Prostate gland (tissue), 2 donors: ENCODE data around the gene AARS2. TPM values are rescaled to one million over a fixed set of nuclear protein-coding genes. Genes with fewer than 3 reads are reported as not detected.
A peak's percentile ranks its signal among the peaks of the same experiment; 100 is the strongest.

ENCODE experiments used
- DNase-seq: peaks from one replicate; pipeline ENCODE4 v3.0.0-alpha.2; 2019; ENCODE audit warnings: low spot score
- H3K27ac ChIP-seq, 2 donors: fragments of 200-600 bp; sonication (generic); 2 replicates each; pipeline ENCODE4 v1.5.1; 2017 to 2019
- H3K27me3 ChIP-seq: fragments of 200-600 bp; sonication (generic); replicated peaks from 2 replicates; pipeline ENCODE4 v1.5.1; 2019; ENCODE audit not compliant: insufficient read depth
- H3K36me3 ChIP-seq, 2 donors: fragments of 200-600 bp; sonication (generic); 1 replicate in 1 of 2; 2 replicates in 1 of 2; pipeline versions ENCODE4 v1.5.1 to v1.8.1; 2017 to 2019
- H3K4me1 ChIP-seq: fragments of 200-600 bp; sonication (generic); replicated peaks from 2 replicates; pipeline ENCODE4 v1.5.1; 2019
- H3K4me3 ChIP-seq, 2 donors: fragments of 200-600 bp; sonication (generic); 2 replicates each; pipeline ENCODE4 v1.5.1; 2017 to 2019
- H3K9me3 ChIP-seq: fragments of 200-600 bp; sonication (generic); 2 replicates; pipeline ENCODE4 v1.5.1; 2017
- POLR2A ChIP-seq: fragments of 450-650 bp; IDR thresholded peaks from one replicate; pipeline ENCODE4 v1.6.1; 2016; ENCODE audit warnings: antibody characterized with exemption, mild to moderate bottlenecking
- POLR2AphosphoS5 ChIP-seq: sonication (generic); formaldehyde crosslinking; IDR thresholded peaks from one replicate; pipeline ENCODE4 v1.6.1; 2017; ENCODE audit warnings: antibody characterized with exemption
- WGBS: methylation state at CpG from one replicate; pipeline ENCODE4 v1.1.5; 2018; 5-methylcytosine and 5-hydroxymethylcytosine counted together
- intact Hi-C: fragments of 100-400 bp; cut with DNase I; formaldehyde crosslinking; loops from one replicate; pipeline ENCODE4 v1.14.2; 2022
- total RNA-seq, 2 donors: library from RNA; depleted of rRNA; stranded (reverse); fragments of >200 nt; gene quantifications; one replicate each; pipeline ENCODE4 v1.1.0, GENCODE V29; 2016
- TF ChIP-seq, protein P1 (sequence below), 4 experiments: fragments of 200-600 bp in 2 of 4; fragments of 450-650 bp in 2 of 4; sonication (generic) in 2 of 4; IDR thresholded peaks; 1 replicate in 3 of 4; 2 replicates in 1 of 4; pipeline ENCODE4 v1.5.1; 2016 to 2019; ENCODE audit warnings: antibody characterized with exemption in 4 of 4, mild to moderate bottlenecking in 2 of 4, moderate library complexity in 2 of 4

The AARS2 gene
- total RNA-seq, 2 donors from 2014 or later: 17.4 to 19.4 TPM

DNA sequence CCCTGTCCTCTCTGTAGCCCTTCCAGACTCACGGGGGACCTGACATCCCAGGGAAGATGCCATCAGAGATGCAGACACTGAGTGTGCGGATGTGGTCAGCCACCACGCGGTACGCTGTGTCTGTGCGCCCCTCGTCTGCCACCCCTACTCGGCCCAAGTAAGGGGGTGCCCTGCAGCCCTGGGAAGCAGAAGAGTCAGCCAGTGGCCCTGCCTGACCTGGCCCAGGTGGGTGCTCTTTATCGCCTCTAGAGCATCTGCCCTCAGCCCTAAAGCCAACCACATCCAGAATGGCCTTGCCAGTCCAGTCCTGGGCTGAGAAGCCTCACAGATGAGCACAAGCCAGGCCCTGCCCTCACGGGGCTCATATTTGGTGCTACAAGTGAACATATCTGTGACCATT lies 5.9 kb downstream of the AARS2 start:
- no peak for DNase-seq
- peaks cover 3% of the 10 kb centered on the region for H3K4me1 ChIP-seq
- no peak overlapping the region for H3K27ac ChIP-seq
- no peaks in the 10 kb centered on the region for H3K9me3 ChIP-seq
- no peak overlapping the region for H3K4me3 ChIP-seq
- 95% methylated on average over 10 of the region's 10 CpGs for WGBS
- peaks cover 14 to 15% of the 10 kb centered on the region in 2 donors for H3K36me3 ChIP-seq
- no peaks in the 10 kb centered on the region for H3K27me3 ChIP-seq
- intact Hi-C loops: loop anchor here (5.0 kb wide), 1 partner anchor 40 kb away; the partner anchor contains the start of gene NFKBIE
- TF ChIP-seq POLR2AphosphoS5 (no peak), POLR2A (no peak)
- TF ChIP-seq, protein P1, sequence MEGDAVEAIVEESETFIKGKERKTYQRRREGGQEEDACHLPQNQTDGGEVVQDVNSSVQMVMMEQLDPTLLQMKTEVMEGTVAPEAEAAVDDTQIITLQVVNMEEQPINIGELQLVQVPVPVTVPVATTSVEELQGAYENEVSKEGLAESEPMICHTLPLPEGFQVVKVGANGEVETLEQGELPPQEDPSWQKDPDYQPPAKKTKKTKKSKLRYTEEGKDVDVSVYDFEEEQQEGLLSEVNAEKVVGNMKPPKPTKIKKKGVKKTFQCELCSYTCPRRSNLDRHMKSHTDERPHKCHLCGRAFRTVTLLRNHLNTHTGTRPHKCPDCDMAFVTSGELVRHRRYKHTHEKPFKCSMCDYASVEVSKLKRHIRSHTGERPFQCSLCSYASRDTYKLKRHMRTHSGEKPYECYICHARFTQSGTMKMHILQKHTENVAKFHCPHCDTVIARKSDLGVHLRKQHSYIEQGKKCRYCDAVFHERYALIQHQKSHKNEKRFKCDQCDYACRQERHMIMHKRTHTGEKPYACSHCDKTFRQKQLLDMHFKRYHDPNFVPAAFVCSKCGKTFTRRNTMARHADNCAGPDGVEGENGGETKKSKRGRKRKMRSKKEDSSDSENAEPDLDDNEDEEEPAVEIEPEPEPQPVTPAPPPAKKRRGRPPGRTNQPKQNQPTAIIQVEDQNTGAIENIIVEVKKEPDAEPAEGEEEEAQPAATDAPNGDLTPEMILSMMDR (IDR thresholded peaks at IDR 0.05): no peak

DNA sequence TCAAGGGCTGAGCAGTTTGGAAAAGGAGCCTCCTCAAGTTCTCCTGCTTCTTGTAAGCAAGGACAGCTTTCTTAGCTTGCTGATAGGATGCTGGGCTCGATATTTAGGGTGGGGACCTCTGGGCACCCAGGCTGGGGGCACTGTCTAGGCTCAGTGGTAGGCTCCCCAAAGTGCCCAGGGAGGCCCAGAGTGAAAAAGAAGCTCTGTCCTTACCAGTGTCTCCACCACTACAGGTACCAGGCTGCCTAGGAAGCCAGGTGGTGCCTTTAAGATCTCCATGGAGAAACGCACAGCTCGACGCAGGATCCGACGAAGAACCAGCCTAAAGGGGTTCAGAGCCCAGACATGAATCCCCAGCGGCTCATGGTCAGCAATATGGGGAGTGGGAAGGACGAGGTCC lies 6.4 kb downstream of the AARS2 start:
- no peak for DNase-seq
- TF ChIP-seq POLR2AphosphoS5: no peak
- TF ChIP-seq, protein P1 (IDR thresholded peaks at IDR 0.05): no peak
- Histone ChIP-seq H3K36me3 (peaks cover 14 to 20% of the 10 kb centered on the region in 2 donors), H3K4me3 (no peak overlapping the region), H3K27ac (no peak overlapping the region), H3K9me3 (no peaks in the 10 kb centered on the region), H3K4me1 (no peaks in the 10 kb centered on the region), H3K27me3 (no peaks in the 10 kb centered on the region)
- intact Hi-C loops: loop anchor here (5.0 kb wide), 1 partner anchor 39 kb away; the partner anchor contains the start of gene NFKBIE
- WGBS: 87% methylated on average over 8 of the region's 8 CpGs

DNA sequence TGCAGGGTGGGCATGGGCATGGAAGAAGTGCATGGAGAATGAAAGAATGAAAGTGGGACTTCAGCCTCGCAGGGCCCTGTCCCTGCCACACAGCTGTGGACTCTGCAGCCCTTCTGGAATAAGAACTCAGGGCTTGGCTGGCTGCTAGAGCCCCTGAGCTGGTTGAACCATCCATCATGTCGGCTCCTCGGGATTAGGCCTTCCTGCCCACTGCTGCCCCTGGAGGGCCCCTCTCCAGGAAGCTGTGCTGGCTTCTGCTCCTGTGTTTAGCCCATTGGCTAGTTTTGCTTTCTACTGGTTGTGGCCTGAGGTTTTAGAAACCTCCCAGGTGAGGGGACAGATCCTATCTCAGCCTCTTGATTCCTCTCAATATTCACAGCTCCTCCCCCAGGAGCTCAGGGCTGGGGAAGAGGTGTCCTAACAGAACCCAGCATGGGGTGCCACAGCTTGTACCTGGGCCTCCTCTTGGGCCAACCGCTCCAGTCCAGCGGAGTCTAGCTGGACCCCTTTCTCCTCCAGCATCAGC lies 7.9 kb downstream of the AARS2 start:
- Histone ChIP-seq H3K36me3 (peaks cover 13 to 20% of the 10 kb centered on the region in 2 donors), H3K4me1 (no peaks in the 10 kb centered on the region), H3K4me3 (no peak overlapping the region), H3K27me3 (no peaks in the 10 kb centered on the region), H3K9me3 (no peaks in the 10 kb centered on the region), H3K27ac (no peak overlapping the region)
- intact Hi-C loops: loop anchor here (5.0 kb wide), 1 partner anchor 38 kb away; the partner anchor contains the start of gene NFKBIE
- TF ChIP-seq POLR2AphosphoS5 (no peak), POLR2A (no peak)
- TF ChIP-seq, protein P1 (IDR thresholded peaks at IDR 0.05): no peak
- no peak for DNase-seq
- WGBS: 93% methylated on average over 3 of the region's 5 CpGs

DNA sequence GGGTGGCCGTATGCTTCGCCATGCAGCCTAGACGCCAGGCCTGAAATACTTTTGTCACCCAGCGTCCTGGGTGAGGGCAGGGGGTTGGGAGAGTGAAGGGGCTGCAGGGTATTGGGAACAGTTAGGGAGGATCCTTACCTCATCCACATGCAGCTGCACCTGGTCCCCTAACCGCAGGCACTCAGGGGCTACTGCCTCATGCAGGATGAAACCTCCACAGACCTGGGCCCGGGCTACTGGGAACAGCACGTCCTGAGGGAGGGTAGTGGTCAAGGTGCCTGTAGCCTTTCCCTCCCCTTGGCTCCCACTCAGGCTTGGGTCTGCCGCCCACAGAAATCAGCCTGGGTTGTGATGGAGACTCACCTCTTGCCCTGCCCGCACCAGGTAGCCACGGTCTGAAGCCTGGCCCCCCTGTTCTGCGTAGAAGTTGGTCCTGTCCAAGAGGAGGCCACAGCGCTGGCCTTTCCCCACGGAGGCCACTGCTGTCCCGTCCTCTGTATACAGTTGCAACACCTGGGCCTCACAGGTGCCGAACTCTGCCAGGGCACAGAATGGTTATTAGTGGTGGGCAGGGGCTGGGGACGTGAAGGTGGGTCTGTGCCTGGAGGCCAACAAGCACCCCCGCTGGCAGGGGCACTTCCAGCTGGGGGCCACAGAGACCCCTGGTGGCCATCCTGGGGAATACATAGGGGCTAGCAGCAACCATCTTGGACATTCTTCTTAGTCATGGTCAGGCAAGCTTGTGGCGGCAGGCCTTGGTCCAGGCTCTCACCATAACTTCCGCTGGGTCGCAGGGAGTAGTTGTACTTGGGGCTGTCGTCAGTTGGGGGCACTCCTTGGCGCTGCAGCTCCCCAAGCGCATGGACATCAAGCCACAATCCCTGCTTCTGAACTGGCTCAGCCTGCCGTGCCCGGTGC lies 8.6 kb downstream of the AARS2 start:
- intact Hi-C loops: loop anchor here (5.0 kb wide), 1 partner anchor 37 kb away; the partner anchor contains the start of gene NFKBIE
- TF ChIP-seq POLR2A (no peak), POLR2AphosphoS5 (no peak)
- TF ChIP-seq, protein P1 (IDR thresholded peaks at IDR 0.05): peak; percentile 42 to 66 (median 48)
- Histone ChIP-seq H3K9me3 (no peaks in the 10 kb centered on the region), H3K4me3 (no peak overlapping the region), H3K36me3 (peaks cover 10 to 17% of the 10 kb centered on the region in 2 donors), H3K27me3 (no peaks in the 10 kb centered on the region), H3K4me1 (no peaks in the 10 kb centered on the region), H3K27ac (no peak overlapping the region)
- no peak for DNase-seq
- 82% methylated on average over 23 of the region's 25 CpGs for WGBS
